CD14-positive monocyte (primary cell): Measurements from ENCODE around the gene UROC1. TPM values are rescaled to one million over a fixed set of nuclear protein-coding genes. Genes with fewer than 3 reads are reported as not detected.

Source experiments
- DNase-seq, 3 donors: peaks; one replicate each; pipeline ENCODE4 v3.0.0-alpha.2; 2011 to 2022
- H2AFZ ChIP-seq: 2 replicates; pipeline ENCODE4 v1.6.0; 2012; ENCODE audit warnings: mild to moderate bottlenecking, low read depth, low read length, inconsistent platforms; ENCODE audit not compliant: insufficient read depth, poor library complexity, severe bottlenecking
- H3K27ac ChIP-seq, 2 donors: 1 replicate in 1 of 2; 2 replicates in 1 of 2; pipeline ENCODE4 v1.5.1; 2012 to 2013; ENCODE audit warnings: low read length in 2 of 2, control low read depth in 1 of 2, inconsistent platforms in 1 of 2, low read depth in 1 of 2, mild to moderate bottlenecking in 1 of 2
- H3K27me3 ChIP-seq, 2 donors: one replicate each; pipeline versions ENCODE4 v1.6.0 to v1.6.1; 2011 to 2013; ENCODE audit warnings: low read length in 2 of 2; ENCODE audit not compliant: control insufficient read depth in 2 of 2, insufficient read depth in 2 of 2
- H3K36me3 ChIP-seq, 2 donors: replicated peaks in 1 of 2; 1 replicate in 1 of 2; 2 replicates in 1 of 2; pipeline versions ENCODE4 v1.5.1 to v1.6.1; 2012 to 2013; ENCODE audit warnings: low read length in 2 of 2, control low read depth in 1 of 2, inconsistent platforms in 1 of 2, mild to moderate bottlenecking in 1 of 2; ENCODE audit not compliant: insufficient read depth in 2 of 2, control insufficient read depth in 1 of 2
- H3K4me1 ChIP-seq, 2 donors: 1 replicate in 1 of 2; 2 replicates in 1 of 2; pipeline versions ENCODE4 v1.5.1 to v1.6.1; 2012 to 2013; ENCODE audit warnings: low read length in 2 of 2, control low read depth in 1 of 2, inconsistent platforms in 1 of 2, mild to moderate bottlenecking in 1 of 2, moderate library complexity in 1 of 2; ENCODE audit not compliant: insufficient read depth in 2 of 2, control insufficient read depth in 1 of 2
- H3K4me2 ChIP-seq: replicated peaks from 2 replicates; pipeline ENCODE3; 2012; ENCODE audit warnings: low read length, moderate library complexity, mild to moderate bottlenecking; ENCODE audit not compliant: poor library complexity, severe bottlenecking; ENCODE audit errors: extremely low read depth
- H3K4me3 ChIP-seq, 3 experiments: fragments of 200-600 bp in 1 of 3; sonication (generic) in 1 of 3; replicated peaks in 1 of 3; 1 replicate in 2 of 3; 2 replicates in 1 of 3; pipeline ENCODE4 v1.5.1; 2011 to 2013; ENCODE audit warnings: low read length in 3 of 3, mild to moderate bottlenecking in 3 of 3, control low read depth in 2 of 3, low read depth in 2 of 3, inconsistent platforms in 1 of 3, moderate library complexity in 1 of 3
- H3K79me2 ChIP-seq: 2 replicates; pipeline ENCODE4 v1.6.0; 2012; ENCODE audit warnings: mild to moderate bottlenecking, control low read depth, inconsistent platforms, low read length, moderate library complexity; ENCODE audit not compliant: insufficient read depth
- H3K9ac ChIP-seq: 2 replicates; pipeline ENCODE4 v1.6.0; 2017; ENCODE audit warnings: low read length, mild to moderate bottlenecking; ENCODE audit not compliant: insufficient read depth, poor library complexity, severe bottlenecking
- H3K9me3 ChIP-seq, 2 donors: replicated peaks in 1 of 2; 1 replicate in 1 of 2; 2 replicates in 1 of 2; pipeline versions ENCODE4 v1.5.1 to v1.6.1; 2012 to 2013; ENCODE audit warnings: low read length in 2 of 2, control low read depth in 1 of 2; ENCODE audit not compliant: control insufficient read depth in 1 of 2, insufficient read depth in 1 of 2
- H4K20me1 ChIP-seq: 2 replicates; pipeline ENCODE4 v1.6.0; 2012; ENCODE audit warnings: mild to moderate bottlenecking, low read length, control low read depth, moderate library complexity; ENCODE audit not compliant: insufficient read depth
- H3K27ac Mint-ChIP-seq, 7 donors: one replicate each; pipeline ENCODE4 v1.8.0; 2020; ENCODE audit warnings: mild to moderate bottlenecking in 7 of 7, mixed read lengths in 7 of 7, moderate library complexity in 6 of 7, inconsistent platforms in 2 of 7
- H3K27me3 Mint-ChIP-seq, 3 donors: one replicate each; pipeline ENCODE4 v1.8.0; 2021 to 2022; ENCODE audit warnings: low read depth in 3 of 3, mild to moderate bottlenecking in 3 of 3, mixed read lengths in 3 of 3, moderate library complexity in 3 of 3, inconsistent platforms in 1 of 3
- H3K36me3 Mint-ChIP-seq, 2 donors: one replicate each; pipeline ENCODE4 v1.8.0; 2020; ENCODE audit warnings: mixed read lengths in 2 of 2, inconsistent platforms in 1 of 2, mild to moderate bottlenecking in 1 of 2
- H3K4me1 Mint-ChIP-seq: one replicate; pipeline ENCODE4 v1.8.0; 2020; ENCODE audit warnings: mild to moderate bottlenecking, mixed read lengths
- H3K4me3 Mint-ChIP-seq, 2 donors: one replicate each; pipeline ENCODE4 v1.8.0; 2020; ENCODE audit warnings: mild to moderate bottlenecking in 2 of 2, mixed read lengths in 2 of 2, moderate library complexity in 1 of 2
- H3K9me3 Mint-ChIP-seq, 7 donors: one replicate each; pipeline ENCODE4 v1.8.0; 2020 to 2022; ENCODE audit warnings: mixed read lengths in 7 of 7, mild to moderate bottlenecking in 6 of 7, moderate library complexity in 6 of 7, inconsistent platforms in 2 of 7
- CTCF ChIP-seq: fragments of 200-600 bp; IDR thresholded peaks from one replicate; pipeline ENCODE4 v1.8.0; 2022; ENCODE audit warnings: antibody characterized with exemption, mild to moderate bottlenecking
- WGBS: methylation state at CpG from one replicate; pipeline ENCODE4 v1.1.5; 2013; ENCODE audit warnings: missing lambda C conversion rate; ENCODE audit not compliant: insufficient coverage; 5-methylcytosine and 5-hydroxymethylcytosine counted together
- intact Hi-C, 2 donors: fragments of 100-400 bp; cut with micrococcal nuclease; formaldehyde crosslinking; loops; one replicate each; pipeline versions ENCODE4 v1.15.0 to v1.15.1; 2023
- polyA plus RNA-seq, 3 donors: library from polyadenylated mRNA; depleted of rRNA in 1 of 3; unstranded in 2 of 3; stranded (reverse) in 1 of 3; fragments of 300-500 nt in 2 of 3; fragments of >200 nt in 1 of 3; fragmentation: Illumina TruSeq in 2 of 3; gene quantifications; 1 replicate in 2 of 3; 2 replicates in 1 of 3; pipeline ENCODE4 v1.2.3, GENCODE V29; 2012 to 2021

The UROC1 gene
- polyA plus RNA-seq, 3 donors = not detected

- Histone ChIP-seq H3K9ac (no peak overlapping the region), H3K27ac (no peak overlapping the region), H3K4me3 (no peak overlapping the region), H3K4me1 (no peaks in the 10 kb centered on the region), H2AFZ (no peak overlapping the region), H3K9me3 (no peaks in the 10 kb centered on the region), H3K36me3 (no peaks in the 10 kb centered on the region), H3K4me2 (no peak overlapping the region), H3K79me2 (no peaks in the 10 kb centered on the region), H4K20me1 (no peaks in the 10 kb centered on the region), H3K27me3 (no peaks in the 10 kb centered on the region)
- Mint-ChIP-seq H3K9me3 (no peaks in the 10 kb centered on the region), H3K36me3 (no peaks in the 10 kb centered on the region), H3K4me3 (no peak overlapping the region), H3K27ac (peak overlapping the region in 1 of 7 donors; percentile 9), H3K27me3 (peaks cover 0 to 2% (median 0%) of the 10 kb centered on the region in 3 donors), H3K4me1 (no peaks in the 10 kb centered on the region)
- TF ChIP-seq CTCF = no peak
- intact Hi-C loops = no loop called here
- DNase-seq = no peak
- 67% methylated on average over 3 of the region's 7 CpGs for WGBS
Observed at GRCh38 chr3:126512026-126512425, 5.5 kb downstream of the UROC1 start.

GRCh38 chr3:126511291-126511690 lies 6.3 kb downstream of the UROC1 start:
- H3K4me1 Mint-ChIP-seq = no peaks in the 10 kb centered on the region

More at GRCh38 chr3:126511291-126511690, 6.3 kb downstream of the UROC1 start:
- 94% methylated on average over 4 of the region's 7 CpGs for WGBS
- Histone ChIP-seq H4K20me1 (no peaks in the 10 kb centered on the region), H3K27me3 (no peaks in the 10 kb centered on the region), H3K79me2 (no peaks in the 10 kb centered on the region), H3K4me1 (no peaks in the 10 kb centered on the region), H3K9ac (no peak overlapping the region), H3K4me3 (no peak overlapping the region), H3K36me3 (no peaks in the 10 kb centered on the region), H3K9me3 (no peaks in the 10 kb centered on the region), H3K27ac (no peak overlapping the region), H2AFZ (no peak overlapping the region), H3K4me2 (no peak overlapping the region)
- H3K4me3 Mint-ChIP-seq = no peak overlapping the region
- no peaks in the 10 kb centered on the region for H3K36me3 Mint-ChIP-seq
- intact Hi-C loops = no loop called here
- H3K27ac Mint-ChIP-seq = no peak overlapping the region
- no peak for DNase-seq
- no peak for TF ChIP-seq CTCF
- no peaks in the 10 kb centered on the region for H3K9me3 Mint-ChIP-seq
- peaks cover 0 to 2% (median 0%) of the 10 kb centered on the region in 3 donors for H3K27me3 Mint-ChIP-seq
